Neural progenitor cell (in vitro differentiated cells): Measurements from ENCODE around the gene ZBTB5. TPM values are rescaled to one million over a fixed set of nuclear protein-coding genes. Genes with fewer than 3 reads are reported as not detected.

Experiments
- DNase-seq: peaks from one replicate; pipeline ENCODE4 v3.0.0-alpha.2; 2016; ENCODE audit warnings: low spot score
- H2AFZ ChIP-seq: fragments of 200-600 bp; sonication (generic); replicated peaks from 2 replicates; pipeline ENCODE4 v1.6.1; 2016; ENCODE audit warnings: antibody characterized with exemption
- H3F3A ChIP-seq: fragments of 200-600 bp; sonication (generic); 2 replicates; pipeline ENCODE4 v1.6.1; 2016; ENCODE audit warnings: antibody characterized with exemption, low read depth
- H3K27ac ChIP-seq: fragments of 200-600 bp; sonication (generic); 2 replicates; pipeline ENCODE4 v1.5.1; 2016; ENCODE audit warnings: mild to moderate bottlenecking
- H3K27me3 ChIP-seq: fragments of 200-600 bp; sonication (generic); 2 replicates; pipeline ENCODE4 v1.6.1; 2016; ENCODE audit warnings: mild to moderate bottlenecking, moderate library complexity
- H3K36me3 ChIP-seq: fragments of 200-600 bp; sonication (generic); 2 replicates; pipeline ENCODE4 v1.5.1; 2016
- H3K4me1 ChIP-seq: fragments of 200-600 bp; sonication (generic); 2 replicates; pipeline ENCODE4 v1.6.1; 2016; ENCODE audit warnings: mixed run types
- H3K4me2 ChIP-seq: fragments of 200-600 bp; sonication (generic); 2 replicates; pipeline ENCODE4 v1.6.1; 2016
- H3K4me3 ChIP-seq: fragments of 200-600 bp; sonication (generic); 2 replicates; pipeline ENCODE4 v1.5.1; 2016
- H3K79me2 ChIP-seq: fragments of 200-600 bp; sonication (generic); 2 replicates; pipeline ENCODE4 v1.6.1; 2016; ENCODE audit warnings: low read depth
- H3K9ac ChIP-seq: fragments of 200-600 bp; sonication (generic); 2 replicates; pipeline ENCODE4 v1.6.1; 2016
- H3K9me3 ChIP-seq: fragments of 200-600 bp; sonication (generic); 2 replicates; pipeline ENCODE4 v1.5.1; 2016; ENCODE audit warnings: low read depth
- H4K20me1 ChIP-seq: fragments of 200-600 bp; sonication (generic); 2 replicates; pipeline ENCODE4 v1.6.1; 2016; ENCODE audit warnings: low read depth
- H3K27ac Mint-ChIP-seq: 3 replicates; pipeline ENCODE4 v1.8.0; 2021; ENCODE audit warnings: mixed read lengths
- H3K27me3 Mint-ChIP-seq: 2 replicates; pipeline ENCODE4 v1.8.0; 2022; ENCODE audit warnings: low read depth, mild to moderate bottlenecking, inconsistent platforms, moderate library complexity, mixed read lengths; ENCODE audit not compliant: insufficient read depth
- H3K36me3 Mint-ChIP-seq: 3 replicates; pipeline ENCODE4 v1.8.0; 2021; ENCODE audit warnings: mixed read lengths
- H3K4me1 Mint-ChIP-seq: 3 replicates; pipeline ENCODE4 v1.8.0; 2021; ENCODE audit warnings: mixed read lengths
- H3K4me3 Mint-ChIP-seq: 3 replicates; pipeline ENCODE4 v1.8.0; 2021; ENCODE audit warnings: mild to moderate bottlenecking, moderate library complexity, mixed read lengths
- H3K9me3 Mint-ChIP-seq: 3 replicates; pipeline ENCODE4 v1.8.0; 2020; ENCODE audit warnings: mixed read lengths
- EZH2 ChIP-seq: fragments of 200-600 bp; sonication (generic); IDR thresholded peaks from 2 replicates; pipeline ENCODE4 v1.6.1; 2017; ENCODE audit warnings: antibody characterized with exemption, mild to moderate bottlenecking, moderate library complexity
- EZH2phosphoT487 ChIP-seq: fragments of 200-600 bp; sonication (generic); IDR thresholded peaks from 2 replicates; pipeline ENCODE4 v1.6.1; 2017; ENCODE audit warnings: antibody characterized with exemption
- total RNA-seq: library from RNA; depleted of rRNA; stranded (reverse); fragments of >200 nt; gene quantifications from 2 replicates; pipeline ENCODE4 v1.2.3, GENCODE V29; 2015; ENCODE audit warnings: low replicate concordance
- TF ChIP-seq, protein P1 (sequence below): fragments of 200-600 bp; sonication (generic); IDR thresholded peaks from 2 replicates; pipeline ENCODE4 v1.5.1; 2017; ENCODE audit warnings: antibody characterized with exemption, mild to moderate bottlenecking

ZBTB5 gene
- total RNA-seq, 1 donor from 2014 or later = 24.1 TPM

DNA sequence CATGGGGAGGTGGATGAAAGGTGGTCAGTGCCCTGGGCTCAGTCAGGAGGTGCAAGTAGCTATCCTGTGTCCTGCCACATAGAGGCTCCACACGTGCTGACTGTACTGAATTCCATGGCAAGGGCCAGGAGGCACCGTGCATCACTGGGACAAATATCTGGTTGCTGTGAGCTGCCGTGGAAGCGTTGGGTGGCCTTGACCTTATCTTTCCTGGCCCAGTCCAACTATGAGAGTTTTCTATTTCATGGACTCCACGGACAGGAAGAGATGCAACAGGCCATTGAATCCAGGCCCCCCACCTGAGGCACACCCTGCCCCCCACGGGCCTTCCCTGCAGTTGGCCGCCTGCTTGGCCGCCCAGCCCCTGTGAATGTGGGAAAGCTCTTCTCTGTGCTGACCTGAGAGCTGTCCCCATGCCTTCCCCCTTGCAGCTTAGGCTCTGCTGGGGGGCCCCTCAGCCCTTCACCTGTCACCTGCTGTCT lies 41.0 kb downstream of the ZBTB5 start:
- no peak for TF ChIP-seq EZH2
- TF ChIP-seq, protein P1, sequence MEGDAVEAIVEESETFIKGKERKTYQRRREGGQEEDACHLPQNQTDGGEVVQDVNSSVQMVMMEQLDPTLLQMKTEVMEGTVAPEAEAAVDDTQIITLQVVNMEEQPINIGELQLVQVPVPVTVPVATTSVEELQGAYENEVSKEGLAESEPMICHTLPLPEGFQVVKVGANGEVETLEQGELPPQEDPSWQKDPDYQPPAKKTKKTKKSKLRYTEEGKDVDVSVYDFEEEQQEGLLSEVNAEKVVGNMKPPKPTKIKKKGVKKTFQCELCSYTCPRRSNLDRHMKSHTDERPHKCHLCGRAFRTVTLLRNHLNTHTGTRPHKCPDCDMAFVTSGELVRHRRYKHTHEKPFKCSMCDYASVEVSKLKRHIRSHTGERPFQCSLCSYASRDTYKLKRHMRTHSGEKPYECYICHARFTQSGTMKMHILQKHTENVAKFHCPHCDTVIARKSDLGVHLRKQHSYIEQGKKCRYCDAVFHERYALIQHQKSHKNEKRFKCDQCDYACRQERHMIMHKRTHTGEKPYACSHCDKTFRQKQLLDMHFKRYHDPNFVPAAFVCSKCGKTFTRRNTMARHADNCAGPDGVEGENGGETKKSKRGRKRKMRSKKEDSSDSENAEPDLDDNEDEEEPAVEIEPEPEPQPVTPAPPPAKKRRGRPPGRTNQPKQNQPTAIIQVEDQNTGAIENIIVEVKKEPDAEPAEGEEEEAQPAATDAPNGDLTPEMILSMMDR = no peak
- TF ChIP-seq EZH2phosphoT487 = no peak
- Histone ChIP-seq H4K20me1 (peaks cover 22% of the 10 kb centered on the region), H3F3A (peaks cover 8% of the 10 kb centered on the region), H3K9ac (peak overlapping the region; percentile 74), H3K4me1 (peaks cover 21% of the 10 kb centered on the region), H3K27ac (no peak overlapping the region), H3K79me2 (peaks cover 37% of the 10 kb centered on the region), H3K36me3 (no peaks in the 10 kb centered on the region), H3K4me3 (peak overlapping the region; percentile 97), H3K4me2 (peak overlapping the region; percentile 79), H3K27me3 (no peaks in the 10 kb centered on the region), H2AFZ (no peak overlapping the region), H3K9me3 (no peaks in the 10 kb centered on the region)
- H3K27me3 Mint-ChIP-seq = peaks cover 2% of the 10 kb centered on the region
- H3K4me3 Mint-ChIP-seq = peak overlapping the region; percentile 95
- no peak for DNase-seq
- peaks cover 22% of the 10 kb centered on the region for H3K36me3 Mint-ChIP-seq
- H3K9me3 Mint-ChIP-seq = no peaks in the 10 kb centered on the region
- no peak overlapping the region for H3K27ac Mint-ChIP-seq
- peaks cover 15% of the 10 kb centered on the region for H3K4me1 Mint-ChIP-seq

DNA sequence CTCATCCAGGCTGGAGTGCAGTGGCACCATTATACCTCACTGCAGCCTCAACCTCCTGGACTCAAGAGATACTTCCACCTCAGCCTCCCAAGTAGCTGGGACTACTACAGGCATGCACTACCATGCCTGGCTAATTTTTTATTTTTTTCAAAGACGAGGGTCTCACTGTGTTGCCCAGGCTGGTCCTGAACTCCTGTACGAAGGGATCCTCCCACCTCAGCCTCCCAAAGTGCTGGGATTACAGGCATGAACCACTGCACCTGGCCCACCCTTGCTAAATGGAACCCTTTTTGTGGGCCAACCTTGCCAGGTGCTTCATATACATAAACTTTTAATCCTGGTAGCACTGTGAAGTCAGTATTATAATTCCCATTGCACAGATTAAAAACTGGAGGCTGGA lies 41.7 kb downstream of the ZBTB5 start:
- H3K36me3 ChIP-seq = no peaks in the 10 kb centered on the region
- Mint-ChIP-seq H3K4me1 (peaks cover 15% of the 10 kb centered on the region), H3K27ac (no peak overlapping the region), H3K36me3 (peaks cover 19% of the 10 kb centered on the region), H3K9me3 (no peaks in the 10 kb centered on the region), H3K27me3 (peaks cover 2% of the 10 kb centered on the region), H3K4me3 (peak overlapping the region; percentile 95)
- TF ChIP-seq, protein P1 = no peak
- no peak for TF ChIP-seq EZH2
- no peak for TF ChIP-seq EZH2phosphoT487
- H3K4me2 ChIP-seq = peak overlapping the region; percentile 79
- H3K79me2 ChIP-seq = peaks cover 37% of the 10 kb centered on the region
- H2AFZ ChIP-seq = no peak overlapping the region
- H4K20me1 ChIP-seq = peaks cover 22% of the 10 kb centered on the region
- H3K9ac ChIP-seq = peak overlapping the region; percentile 74
- no peaks in the 10 kb centered on the region for H3K9me3 ChIP-seq
- no peak for DNase-seq
- H3K4me3 ChIP-seq = peak overlapping the region; percentile 97
- H3K27me3 ChIP-seq = no peaks in the 10 kb centered on the region
- H3K4me1 ChIP-seq = peaks cover 21% of the 10 kb centered on the region
- no peak overlapping the region for H3K27ac ChIP-seq
- H3F3A ChIP-seq = peaks cover 8% of the 10 kb centered on the region

- Histone ChIP-seq H4K20me1 (peaks cover 22% of the 10 kb centered on the region), H2AFZ (peak within 1 kb of the TSS; percentile 59), H3K4me1 (peaks cover 21% of the 10 kb centered on the region), H3K27me3 (no peaks in the 10 kb centered on the region), H3K27ac (no peak within 1 kb of the TSS), H3F3A (peaks cover 8% of the 10 kb centered on the region), H3K4me2 (peak within 1 kb of the TSS; percentile 79), H3K36me3 (no peaks in the 10 kb centered on the region), H3K4me3 (peak within 1 kb of the TSS; percentile 97), H3K9me3 (no peaks in the 10 kb centered on the region), H3K79me2 (peaks cover 37% of the 10 kb centered on the region), H3K9ac (peak within 1 kb of the TSS; percentile 74)
- H3K36me3 Mint-ChIP-seq = peaks cover 13% of the 10 kb centered on the region
- H3K27ac Mint-ChIP-seq = peak within 1 kb of the TSS; percentile 94
- peaks cover 2% of the 10 kb centered on the region for H3K27me3 Mint-ChIP-seq
- peaks cover 15% of the 10 kb centered on the region for H3K4me1 Mint-ChIP-seq
- H3K9me3 Mint-ChIP-seq = no peaks in the 10 kb centered on the region
- DNase-seq = peak; percentile 83
- peak within 1 kb of the TSS; percentile 95 for H3K4me3 Mint-ChIP-seq
- TF ChIP-seq EZH2phosphoT487 = no peak
Measured at GRCh38 chr9:37422289-37423104, 42.8 kb downstream of the ZBTB5 start, which contains the start of gene GRHPR. GRHPR (plus strand) TSS chr9:37422696; CDS start chr9:37422751, 55 bp downstream.

- Histone ChIP-seq H3K79me2 (peaks cover 37% of the 10 kb centered on the region), H3K4me1 (peaks cover 21% of the 10 kb centered on the region), H3F3A (peaks cover 8% of the 10 kb centered on the region), H3K27ac (no peak overlapping the region), H2AFZ (peak overlapping the region; percentile 59), H4K20me1 (peaks cover 22% of the 10 kb centered on the region), H3K4me3 (peak overlapping the region; percentile 97), H3K9me3 (no peaks in the 10 kb centered on the region), H3K4me2 (peak overlapping the region; percentile 79), H3K27me3 (no peaks in the 10 kb centered on the region), H3K9ac (no peak overlapping the region), H3K36me3 (no peaks in the 10 kb centered on the region)
- H3K27me3 Mint-ChIP-seq = peaks cover 2% of the 10 kb centered on the region
- TF ChIP-seq EZH2phosphoT487 (no peak), EZH2 (no peak)
- TF ChIP-seq, protein P1 = no peak
- H3K4me3 Mint-ChIP-seq = peak overlapping the region; percentile 95
- H3K9me3 Mint-ChIP-seq = no peaks in the 10 kb centered on the region
- peaks cover 10% of the 10 kb centered on the region for H3K36me3 Mint-ChIP-seq
- peaks cover 15% of the 10 kb centered on the region for H3K4me1 Mint-ChIP-seq
- H3K27ac Mint-ChIP-seq = peak overlapping the region; percentile 89
- no peak for DNase-seq
Measured at GRCh38 chr9:37421914-37422288, 43.3 kb downstream of the ZBTB5 start.
